Heart left ventricle (tissue), 16 donors: Measurements from ENCODE around the gene PAM16. TPM values are rescaled to one million over a fixed set of nuclear protein-coding genes. Genes with fewer than 3 reads are reported as not detected.
A peak's percentile ranks its signal among the peaks of the same experiment; 100 is the strongest.
"Not testable (repeated sequence)": the region's sequence is repeated elsewhere in the genome, so short reads cannot be mapped to it uniquely, and the experiment has no call there.

Experiments
- ATAC-seq, 4 donors: fragments of 200-7000 bp; cut with Tn5 transposase; one replicate each; pipeline ENCODE4 v1.9.1; 2020 to 2022; ENCODE audit warnings: moderate library complexity in 4 of 4, mild to moderate bottlenecking in 3 of 4, moderate number of reproducible peaks in 1 of 4
- DNase-seq, 5 donors: peaks; one replicate each; pipeline ENCODE4 v3.0.0-alpha.2; 2020
- H3K27ac ChIP-seq, 12 donors: fragments of 200-600 bp; sonication (generic) in 4 of 12; one replicate each; pipeline versions ENCODE4 v1.5.0 to v1.8.0; 2016 to 2022; ENCODE audit warnings: mild to moderate bottlenecking in 2 of 12
- H3K27me3 ChIP-seq, 9 donors: fragments of 200-600 bp; sonication (generic) in 2 of 9; one replicate each; pipeline versions ENCODE4 v1.5.1 to v1.8.0; 2016 to 2022; ENCODE audit warnings: mild to moderate bottlenecking in 3 of 9
- H3K36me3 ChIP-seq, 9 donors: fragments of 200-600 bp; sonication (generic) in 2 of 9; one replicate each; pipeline versions ENCODE4 v1.5.0 to v1.8.0; 2018 to 2022; ENCODE audit warnings: mild to moderate bottlenecking in 2 of 9
- H3K4me1 ChIP-seq, 12 donors: fragments of 200-600 bp; sonication (generic) in 4 of 12; one replicate each; pipeline versions ENCODE4 v1.5.0 to v1.8.0; 2016 to 2022; ENCODE audit warnings: mild to moderate bottlenecking in 3 of 12
- H3K4me3 ChIP-seq, 12 donors: fragments of 200-600 bp; sonication (generic) in 4 of 12; one replicate each; pipeline versions ENCODE4 v1.5.0 to v1.8.0; 2017 to 2022; ENCODE audit warnings: mild to moderate bottlenecking in 9 of 12, moderate library complexity in 4 of 12
- H3K9me3 ChIP-seq, 12 donors: fragments of 200-600 bp; sonication (generic) in 4 of 12; one replicate each; pipeline versions ENCODE4 v1.5.0 to v1.8.0; 2016 to 2022; ENCODE audit warnings: mild to moderate bottlenecking in 1 of 12
- POLR2A ChIP-seq, 2 donors: fragments of 450-650 bp; IDR thresholded peaks; one replicate each; pipeline ENCODE4 v1.6.1; 2017; ENCODE audit warnings: antibody characterized with exemption in 2 of 2, mild to moderate bottlenecking in 2 of 2, moderate library complexity in 2 of 2
- WGBS, 4 donors: extraction: QIAGEN DNeasy Blood & Tissue Kit in 2 of 4; methylation state at CpG; one replicate each; pipeline versions ENCODE4 v1.1.5 to v1.1.7; 2013 to 2018; 5-methylcytosine and 5-hydroxymethylcytosine counted together
- intact Hi-C, 10 donors: fragments of 100-400 bp; cut with DNase I; formaldehyde crosslinking; loops; one replicate each; pipeline versions ENCODE4 v1.11.1 to v1.14.2; 2022
- polyA plus RNA-seq, 2 donors: library from polyadenylated mRNA; stranded (reverse); fragments of 200-250 nt; gene quantifications; one replicate each; pipeline ENCODE4 v1.2.3, GENCODE V29; 2013
- total RNA-seq, 9 donors: library from RNA; depleted of rRNA in 2 of 9; stranded (reverse); fragments of >200 nt in 2 of 9; fragmentation: NEBNext Ultra II Directional in 3 of 9; extraction: Animal tissue kit (Norgen Biotek cat#: 25700) in 3 of 9; gene quantifications; one replicate each; pipeline versions ENCODE4 v1.1.0 to v1.2.4, GENCODE V29; 2016 to 2023
- TF ChIP-seq, protein P1 (sequence below), 12 donors: fragments of 200-600 bp; sonication (generic) in 4 of 12; IDR thresholded peaks; one replicate each; pipeline versions ENCODE4 v1.5.0 to v1.8.0; 2018 to 2022; ENCODE audit warnings: antibody characterized with exemption in 12 of 12, mild to moderate bottlenecking in 5 of 12
- donor health status: ischemic (EF 13 %, LVEDD 7.1; RV severe dilation, severe dysfunction).
- donor health status: healthy with polysubstance abuse.
- donor health status: DM: no; HTN: yes; CAD: no.
- donor health status: DM: no; HTN: no; CAD: no.
- donor health status: ischemic (EF 25% LVEDD 6.9; RV normal size, moderate dysfunction).
- donor health status: ischemic (EF 25% LVEDD 5.7; RV mildly dilated, moderate dysfunction).
- donor health status: healthy.
- donor health status: DM: yes; HTN: yes; CAD: no.
- donor health status: ischemic (EF 35%, LVEDD 5.7; RV mildly dilated, moderate dysfunction).
- donor health status: nonischemic (EF 11% LVEDD 7.7; RV severe dilation, severe dysfunction).
- donor health status: DM: yes; HTN: yes; CAD: no.
- donor health status: PGD.
- donor health status: ischemic (EF 29% LVEDD 5.4; RV normal size, mild dysfunction).
- donor health status: nonischemic (EF 23%, LVEDD 6.1; RV moderate dilation, normal function).

PAM16 gene
- total and polyA plus RNA-seq, 11 donors: 32.7 to 210 (median 65.0) TPM

DNA sequence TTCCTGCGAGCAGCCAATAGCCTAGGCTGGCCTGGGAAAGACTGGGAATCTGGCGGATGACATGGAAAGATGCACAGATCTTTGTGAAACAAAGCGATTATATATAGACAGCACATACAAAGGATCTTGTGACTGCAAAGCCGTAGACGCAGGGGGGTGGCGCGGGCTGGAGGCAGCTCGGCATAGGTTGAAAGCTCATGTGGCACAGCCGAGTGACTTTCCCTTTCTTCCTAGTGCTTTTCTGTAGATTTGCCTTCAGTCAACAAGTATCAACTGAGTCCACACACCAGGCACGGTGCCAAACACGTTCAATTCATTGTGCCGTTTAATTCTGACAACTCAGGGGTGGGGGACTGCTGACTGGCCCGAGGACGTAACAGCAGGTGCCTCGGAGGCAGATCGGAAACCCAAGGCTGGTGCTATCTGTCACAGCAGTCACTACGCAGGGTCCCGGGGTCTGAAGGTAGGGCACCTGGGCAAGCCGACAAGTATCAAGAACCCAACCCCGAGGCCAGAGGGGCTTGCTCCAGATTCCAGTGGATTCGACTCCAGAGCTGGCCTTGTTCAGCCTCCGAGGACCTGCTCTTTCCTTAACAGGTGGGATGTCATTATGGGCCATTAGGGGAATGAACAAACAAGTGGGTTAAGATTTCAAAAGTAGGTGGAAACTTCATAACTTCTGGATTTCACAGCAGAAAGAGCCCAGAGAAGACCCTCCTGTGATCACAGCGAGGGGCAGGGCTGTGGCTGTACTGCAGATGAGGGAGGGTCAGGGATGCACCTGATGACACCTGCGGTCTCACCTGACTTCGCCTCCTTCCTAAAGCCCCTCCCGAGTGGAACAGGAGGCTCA, 5.9 kb downstream of the PAM16 start:
- DNase-seq (no peak), ATAC-seq (no peak)
- intact Hi-C loops: no loop called here
- no peak for TF ChIP-seq POLR2A (IDR thresholded peaks at IDR 0.05)
- TF ChIP-seq, protein P1, sequence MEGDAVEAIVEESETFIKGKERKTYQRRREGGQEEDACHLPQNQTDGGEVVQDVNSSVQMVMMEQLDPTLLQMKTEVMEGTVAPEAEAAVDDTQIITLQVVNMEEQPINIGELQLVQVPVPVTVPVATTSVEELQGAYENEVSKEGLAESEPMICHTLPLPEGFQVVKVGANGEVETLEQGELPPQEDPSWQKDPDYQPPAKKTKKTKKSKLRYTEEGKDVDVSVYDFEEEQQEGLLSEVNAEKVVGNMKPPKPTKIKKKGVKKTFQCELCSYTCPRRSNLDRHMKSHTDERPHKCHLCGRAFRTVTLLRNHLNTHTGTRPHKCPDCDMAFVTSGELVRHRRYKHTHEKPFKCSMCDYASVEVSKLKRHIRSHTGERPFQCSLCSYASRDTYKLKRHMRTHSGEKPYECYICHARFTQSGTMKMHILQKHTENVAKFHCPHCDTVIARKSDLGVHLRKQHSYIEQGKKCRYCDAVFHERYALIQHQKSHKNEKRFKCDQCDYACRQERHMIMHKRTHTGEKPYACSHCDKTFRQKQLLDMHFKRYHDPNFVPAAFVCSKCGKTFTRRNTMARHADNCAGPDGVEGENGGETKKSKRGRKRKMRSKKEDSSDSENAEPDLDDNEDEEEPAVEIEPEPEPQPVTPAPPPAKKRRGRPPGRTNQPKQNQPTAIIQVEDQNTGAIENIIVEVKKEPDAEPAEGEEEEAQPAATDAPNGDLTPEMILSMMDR (IDR thresholded peaks at IDR 0.05): no peak
- Histone ChIP-seq H3K4me1 (peaks cover 0 to 56% (median 29%) of the 10 kb centered on the region in 12 donors), H3K27me3 (no peaks in the 10 kb centered on the region), H3K36me3 (peaks cover 0 to 13% (median 4%) of the 10 kb centered on the region in 9 donors), H3K27ac (no peak overlapping the region), H3K4me3 (no peak overlapping the region), H3K9me3 (no peaks in the 10 kb centered on the region)
- WGBS, 4 donors: 80 to 87% (median 85%) methylated on average over 26 of the region's 26 CpGs

- H3K4me3 ChIP-seq, DNase-seq, ATAC-seq, H3K9me3 ChIP-seq, intact Hi-C loops, H3K27me3 ChIP-seq, H3K27ac ChIP-seq: not testable (repeated sequence)
- Histone ChIP-seq H3K4me1 (peaks cover 0 to 59% (median 30%) of the 10 kb centered on the region in 12 donors), H3K36me3 (peaks cover 0 to 21% (median 10%) of the 10 kb centered on the region in 9 donors)
- WGBS, 4 donors: 56 to 65% (median 60%) methylated on average over 10 of the region's 10 CpGs
Measured at GRCh38 chr16:4344300-4344982, 6.7 kb downstream of the PAM16 start.

DNA sequence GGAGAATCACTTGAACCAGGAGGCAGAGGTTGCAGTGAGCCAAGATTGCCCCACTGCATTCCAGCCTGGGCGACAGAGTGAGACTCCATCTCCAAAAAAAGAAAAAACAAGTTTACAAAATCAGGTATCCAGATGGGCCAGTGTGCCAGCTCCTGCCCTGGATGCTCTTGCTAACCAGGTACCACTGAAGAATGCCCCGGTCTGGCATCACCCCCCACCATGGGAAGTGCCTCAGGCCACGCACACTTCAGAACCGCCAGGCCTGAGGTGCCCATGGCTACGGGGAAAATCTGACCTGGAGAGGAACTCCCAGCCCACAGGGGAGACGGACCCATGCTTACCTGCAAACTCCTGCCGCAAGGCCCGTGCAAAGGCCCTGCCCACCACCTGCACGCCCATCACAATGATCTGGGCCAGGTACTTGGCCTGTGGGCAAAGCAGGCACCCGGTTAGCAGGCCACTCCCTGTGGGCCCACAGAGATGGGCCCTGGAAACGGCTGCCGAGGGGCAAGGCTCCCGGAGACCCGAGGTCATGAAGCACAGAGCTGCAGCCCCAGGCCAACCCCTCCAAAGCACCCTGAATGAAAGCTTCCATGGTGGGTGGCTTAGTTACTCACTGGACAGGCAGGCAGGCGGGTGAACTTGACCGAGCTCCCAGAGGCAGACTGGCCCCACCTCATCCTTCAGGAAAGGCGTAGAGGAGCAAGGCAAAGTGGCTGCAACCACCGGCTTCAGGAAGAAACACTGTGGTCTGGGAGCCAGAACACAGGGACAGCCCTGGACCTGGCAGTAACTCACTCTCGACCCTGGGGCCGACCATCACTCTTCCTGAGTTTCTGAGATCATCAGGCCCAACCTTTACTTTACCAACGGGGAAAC, 8.0 kb downstream of the PAM16 start:
- intact Hi-C loops: no loop called here
- no peak for TF ChIP-seq POLR2A (IDR thresholded peaks at IDR 0.05)
- TF ChIP-seq, protein P1 (IDR thresholded peaks at IDR 0.05): no peak
- H3K4me1 ChIP-seq: peaks cover 0 to 61% (median 30%) of the 10 kb centered on the region in 12 donors
- no peak overlapping the region for H3K4me3 ChIP-seq
- no peaks in the 10 kb centered on the region for H3K9me3 ChIP-seq
- 79 to 87% (median 84%) methylated on average over 21 of the region's 21 CpGs for WGBS, 4 donors
- peaks cover 0 to 33% (median 18%) of the 10 kb centered on the region in 9 donors for H3K36me3 ChIP-seq
- DNase-seq (no peak), ATAC-seq (peak in 1 of 4 donors; percentile 22)
- no peak overlapping the region for H3K27ac ChIP-seq
- H3K27me3 ChIP-seq: no peaks in the 10 kb centered on the region

- ATAC-seq (no peak), DNase-seq (no peak)
- Histone ChIP-seq H3K27me3 (no peaks in the 10 kb centered on the region), H3K4me3 (no peak overlapping the region), H3K36me3 (peaks cover 0 to 52% (median 35%) of the 10 kb centered on the region in 9 donors), H3K27ac (no peak overlapping the region), H3K4me1 (peaks cover 0 to 54% (median 23%) of the 10 kb centered on the region in 12 donors), H3K9me3 (no peaks in the 10 kb centered on the region)
- no peak for TF ChIP-seq POLR2A (IDR thresholded peaks at IDR 0.05)
- TF ChIP-seq, protein P1 (IDR thresholded peaks at IDR 0.05): no peak
- intact Hi-C loops: no loop called here
- 88 to 93% (median 91%) methylated on average over 6 to 13 of the region's 13 CpGs for WGBS, 4 donors
Measured at GRCh38 chr16:4341250-4341649, 9.9 kb downstream of the PAM16 start.
